HEK293 (cell line): Measurements from ENCODE around the gene TTC7B.

Experiments
- CTCF ChIA-PET: fragments of 350-600 bp; formaldehyde crosslinking; extraction: SDS; loops from one replicate; lab custom pipeline; 2021; ENCODE audit warnings: antibody characterized with exemption; lab: Yijun Ruan, JAX
- POLR2A ChIA-PET: fragments of 300-600 bp; formaldehyde crosslinking; extraction: SDS; loops from one replicate; lab custom pipeline; 2020; ENCODE audit warnings: antibody characterized with exemption, inconsistent platforms; lab: Yijun Ruan, JAX
- H3K27ac ChIP-seq: fragments of 200-500 bp; sonication (Bioruptor generic); 2 replicates; pipeline ENCODE4 v1.5.1; 2014; ENCODE audit warnings: low read depth, low read length, control low read depth, inconsistent platforms; ENCODE audit errors: extremely low read depth
- H3K36me3 ChIP-seq, 2 experiments: fragments of 200-500 bp in 1 of 2; sonication (Bioruptor generic) in 1 of 2; 1 replicate in 1 of 2; 2 replicates in 1 of 2; pipeline ENCODE4 v1.5.1; 2014 to 2017; ENCODE audit warnings: inconsistent platforms in 2 of 2, low read length in 2 of 2; ENCODE audit not compliant: control insufficient read depth in 2 of 2, insufficient read depth in 1 of 2
- H3K4me1 ChIP-seq: fragments of 200-500 bp; sonication (Bioruptor generic); 2 replicates; pipeline ENCODE4 v1.5.1; 2014; ENCODE audit warnings: mild to moderate bottlenecking, low read length, inconsistent platforms; ENCODE audit not compliant: control insufficient read depth, insufficient read depth
- H3K4me3 ChIP-seq: 2 replicates; pipeline ENCODE4 v1.5.1; 2011; ENCODE audit warnings: low read depth, mild to moderate bottlenecking, control low read depth, low read length, moderate library complexity
- H3K9me3 ChIP-seq: fragments of 200-500 bp; sonication (Bioruptor generic); 2 replicates; pipeline ENCODE4 v1.5.1; 2014; ENCODE audit warnings: low read depth, low read length, inconsistent platforms; ENCODE audit not compliant: control insufficient read depth, insufficient read depth
- BCL11A ChIP-seq: fragments of 450-650 bp; formaldehyde crosslinking; IDR thresholded peaks from 2 replicates; pipeline ENCODE4 v1.5.1; 2016; ENCODE audit warnings: low read depth, missing biosample characterization, missing genetic modification characterization
- HIC1 ChIP-seq: fragments of 450-650 bp; formaldehyde crosslinking; IDR thresholded peaks from 2 replicates; pipeline ENCODE4 v1.5.1; 2016; ENCODE audit warnings: missing biosample characterization, missing genetic modification characterization
- HOXD13 ChIP-seq: sonication (generic); formaldehyde crosslinking; IDR thresholded peaks from 2 replicates; pipeline ENCODE4 v1.8.0; 2022; ENCODE audit warnings: missing genetic modification reagents, borderline replicate concordance
- IKZF3 ChIP-seq: fragments of 450-650 bp; IDR thresholded peaks from 2 replicates; pipeline ENCODE4 v1.5.0; 2018; ENCODE audit warnings: missing biosample characterization, mild to moderate bottlenecking, missing genetic modification characterization, moderate library complexity
- KLF16 ChIP-seq: fragments of 450-650 bp; formaldehyde crosslinking; IDR thresholded peaks from 2 replicates; pipeline ENCODE4 v1.5.1; 2017; ENCODE audit warnings: missing biosample characterization, missing genetic modification characterization
- KLF9 ChIP-seq: fragments of 450-650 bp; formaldehyde crosslinking; IDR thresholded peaks from 2 replicates; pipeline ENCODE4 v1.5.1; 2016; ENCODE audit warnings: missing biosample characterization, missing genetic modification characterization, low read depth
- PRDM6 ChIP-seq: fragments of 450-650 bp; formaldehyde crosslinking; IDR thresholded peaks from 2 replicates; pipeline ENCODE4 v1.5.1; 2017; ENCODE audit warnings: missing biosample characterization, missing genetic modification characterization
- SCRT2 ChIP-seq: fragments of 450-650 bp; formaldehyde crosslinking; IDR thresholded peaks from 2 replicates; pipeline ENCODE4 v1.5.1; 2016; ENCODE audit warnings: missing biosample characterization, missing genetic modification characterization
- SETDB1 ChIP-seq: IDR thresholded peaks from one replicate; pipeline ENCODE4 v1.6.1; 2017; ENCODE audit warnings: mild to moderate bottlenecking, low read length, moderate library complexity, mixed read lengths; ENCODE audit not compliant: insufficient read length
- ZFP41 ChIP-seq: fragments of 450-650 bp; formaldehyde crosslinking; IDR thresholded peaks from 2 replicates; pipeline ENCODE4 v1.5.1; 2016; ENCODE audit warnings: missing biosample characterization, missing genetic modification characterization, borderline replicate concordance
- ZNF114 ChIP-seq: fragments of 450-650 bp; formaldehyde crosslinking; IDR thresholded peaks from 2 replicates; pipeline ENCODE4 v1.5.0; 2017; ENCODE audit warnings: missing biosample characterization, missing genetic modification characterization
- ZNF175 ChIP-seq: fragments of 450-650 bp; formaldehyde crosslinking; IDR thresholded peaks from 2 replicates; pipeline ENCODE4 v1.5.1; 2016; ENCODE audit warnings: missing biosample characterization, missing genetic modification characterization
- ZNF2 ChIP-seq: fragments of 450-650 bp; formaldehyde crosslinking; IDR thresholded peaks from 2 replicates; pipeline ENCODE4 v1.5.1; 2016; ENCODE audit warnings: missing biosample characterization, missing genetic modification characterization
- ZNF26 ChIP-seq: fragments of 450-650 bp; formaldehyde crosslinking; IDR thresholded peaks from 2 replicates; pipeline ENCODE4 v1.5.1; 2016; ENCODE audit warnings: missing biosample characterization, missing genetic modification characterization
- ZNF311 ChIP-seq: fragments of 450-650 bp; formaldehyde crosslinking; IDR thresholded peaks from 2 replicates; pipeline ENCODE4 v1.5.1; 2017; ENCODE audit warnings: missing biosample characterization, missing genetic modification characterization, borderline replicate concordance
- ZNF394 ChIP-seq: fragments of 450-650 bp; formaldehyde crosslinking; IDR thresholded peaks from 2 replicates; pipeline ENCODE4 v1.5.1; 2016; ENCODE audit warnings: missing biosample characterization, missing genetic modification characterization, mild to moderate bottlenecking, moderate library complexity, borderline replicate concordance
- ZNF600 ChIP-seq: fragments of 450-650 bp; formaldehyde crosslinking; IDR thresholded peaks from 2 replicates; pipeline ENCODE4 v1.5.1; 2016; ENCODE audit warnings: missing biosample characterization, missing genetic modification characterization
- ZNF626 ChIP-seq: fragments of 450-650 bp; sonication (Bioruptor Pico); formaldehyde crosslinking; IDR thresholded peaks from 2 replicates; pipeline ENCODE4 v1.5.1; 2018; ENCODE audit warnings: missing biosample characterization, missing genetic modification characterization, inconsistent platforms
- ZNF654 ChIP-seq: fragments of 450-650 bp; formaldehyde crosslinking; IDR thresholded peaks from 2 replicates; pipeline ENCODE4 v1.5.1; 2016; ENCODE audit warnings: low read depth, missing biosample characterization, missing genetic modification characterization
- ZNF660 ChIP-seq: fragments of 450-650 bp; IDR thresholded peaks from 2 replicates; pipeline ENCODE4 v1.5.1; 2018; ENCODE audit warnings: missing biosample characterization, mild to moderate bottlenecking, missing genetic modification characterization
- ZNF707 ChIP-seq: fragments of 450-650 bp; formaldehyde crosslinking; IDR thresholded peaks from 2 replicates; pipeline ENCODE4 v1.5.1; 2016; ENCODE audit warnings: missing biosample characterization, missing genetic modification characterization
- ZNF785 ChIP-seq: fragments of 450-650 bp; formaldehyde crosslinking; IDR thresholded peaks from 2 replicates; pipeline ENCODE4 v1.5.1; 2016; ENCODE audit warnings: missing biosample characterization, missing genetic modification characterization
- ZNF791 ChIP-seq: fragments of 450-650 bp; formaldehyde crosslinking; IDR thresholded peaks from 2 replicates; pipeline ENCODE4 v1.5.1; 2016; ENCODE audit warnings: missing biosample characterization, missing genetic modification characterization

The TTC7B gene

GRCh38 chr14:90767899-90768298 is 48.3 kb downstream of the TTC7B start:
- H3K4me3 ChIP-seq, result no peak overlapping the region
- no peaks in the 10 kb centered on the region for H3K4me1 ChIP-seq
- H3K36me3 ChIP-seq, result peaks cover 23 to 38% of the 10 kb centered on the region in 2 experiments
- H3K9me3 ChIP-seq, result no peaks in the 10 kb centered on the region
- ChIA-PET CTCF (interaction anchor here (3.7 kb wide), 1 partner anchor 9 kb away, joined by 23 read pairs; no protein-coding TSS in a partner anchor), POLR2A (no interaction called here)
- no peak overlapping the region for H3K27ac ChIP-seq
- TF ChIP-seq ZNF791 (tag by site-specific recombination) (peak; percentile 96), SETDB1 (peak; percentile 31), IKZF3 (tag by site-specific recombination) (no peak)

- Histone ChIP-seq H3K4me1 (peaks cover 3% of the 10 kb centered on the region; the same call in 1 of the 2 replicates), H3K9me3 (no peaks in the 10 kb centered on the region; the same call in 1 of the 2 replicates), H3K36me3 (no peaks in the 10 kb centered on the region), H3K4me3 (no peak overlapping the region), H3K27ac (no peak overlapping the region)
- CTCF ChIA-PET, result interaction anchor here (0.6 to 4.6 kb wide), 20 partner anchors 8 to 1051 kb away, joined by 3 to 27 read pairs (median 4); partner anchors contain the start of gene TTC7B
- TF ChIP-seq ZNF654 (tag by site-specific recombination) (peak; percentile 28), ZNF600 (peak; percentile 38), ZNF660 (0 out of 2 replicates have a peak, but pooled peaks have one; percentile 25), PRDM6 (tag by site-specific recombination) (no peak), SCRT2 (tag by site-specific recombination) (no peak), BCL11A (no peak), ZNF26 (no peak)
- POLR2A ChIA-PET, result interaction anchor here (0.5 kb wide), 1 partner anchor 324 kb away, joined by 4 read pairs; no protein-coding TSS in a partner anchor
Observed at GRCh38 chr14:90760591-90761316, 55.5 kb downstream of the TTC7B start.

- POLR2A ChIA-PET, result interaction anchor here (0.5 kb wide), 1 partner anchor 323 kb away, joined by 4 read pairs; no protein-coding TSS in a partner anchor
- Histone ChIP-seq H3K27ac (no peak overlapping the region), H3K36me3 (no peaks in the 10 kb centered on the region), H3K4me3 (no peak overlapping the region), H3K9me3 (no peaks in the 10 kb centered on the region; the same call in 1 of the 2 replicates), H3K4me1 (peaks cover 3% of the 10 kb centered on the region; the same call in 1 of the 2 replicates)
- CTCF ChIA-PET, result interaction anchor here (0.6 to 4.6 kb wide), 27 partner anchors 8 to 1050 kb away, joined by 3 to 27 read pairs (median 4); partner anchors contain the start of gene TTC7B
- TF ChIP-seq ZNF175 (tag by site-specific recombination), result no peak
- TF ChIP-seq ZNF311 (tag by site-specific recombination), result no peak
- TF ChIP-seq ZNF707 (tag by site-specific recombination), result no peak
- TF ChIP-seq KLF9, result no peak
- TF ChIP-seq ZNF114, result no peak
- TF ChIP-seq ZNF394 (tag by site-specific recombination), result no peak
- TF ChIP-seq HIC1 (tag by site-specific recombination), result no peak
- no peak for TF ChIP-seq ZNF785
- no peak for TF ChIP-seq ZNF2 (tag by site-specific recombination)
- TF ChIP-seq HOXD13 (CRISPR knock-in tag), result no peak
- no peak for TF ChIP-seq KLF16 (tag by site-specific recombination)
- TF ChIP-seq ZFP41 (tag by site-specific recombination), result no peak
- no peak for TF ChIP-seq ZNF626
Observed at GRCh38 chr14:90760078-90760444, 56.2 kb downstream of the TTC7B start.
